ENCODE results near the gene KRIT1.

KRIT1 gene

DNA sequence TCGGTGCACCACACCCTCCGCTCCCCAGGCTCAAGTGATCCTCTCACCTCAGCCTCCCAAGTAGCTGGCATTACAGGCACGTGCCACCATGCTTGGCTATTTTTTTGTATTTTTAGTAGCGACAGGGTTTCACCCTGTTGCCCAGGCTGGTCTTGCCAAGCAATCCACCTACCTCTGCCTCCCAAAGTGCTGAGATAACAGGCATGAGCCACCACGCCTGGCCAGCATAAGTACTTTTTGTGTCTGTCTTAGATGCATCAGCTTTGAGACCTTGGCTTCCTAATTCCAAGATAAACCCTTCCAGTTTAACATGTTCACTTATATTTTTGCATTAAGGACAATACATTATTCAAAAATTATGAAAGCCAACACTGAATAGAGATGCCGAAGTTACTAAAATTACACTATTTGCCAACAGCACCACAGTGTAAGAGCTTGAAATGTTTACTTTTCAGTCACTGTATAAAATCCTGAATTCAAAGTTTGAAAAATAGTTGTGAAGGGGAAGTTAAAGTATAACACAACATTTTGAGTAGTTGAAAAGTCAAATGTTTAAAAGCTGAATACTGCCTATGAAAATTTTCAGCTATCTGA, 36.6 kb upstream of the KRIT1 start:
- TF ChIP-seq, protein P1, sequence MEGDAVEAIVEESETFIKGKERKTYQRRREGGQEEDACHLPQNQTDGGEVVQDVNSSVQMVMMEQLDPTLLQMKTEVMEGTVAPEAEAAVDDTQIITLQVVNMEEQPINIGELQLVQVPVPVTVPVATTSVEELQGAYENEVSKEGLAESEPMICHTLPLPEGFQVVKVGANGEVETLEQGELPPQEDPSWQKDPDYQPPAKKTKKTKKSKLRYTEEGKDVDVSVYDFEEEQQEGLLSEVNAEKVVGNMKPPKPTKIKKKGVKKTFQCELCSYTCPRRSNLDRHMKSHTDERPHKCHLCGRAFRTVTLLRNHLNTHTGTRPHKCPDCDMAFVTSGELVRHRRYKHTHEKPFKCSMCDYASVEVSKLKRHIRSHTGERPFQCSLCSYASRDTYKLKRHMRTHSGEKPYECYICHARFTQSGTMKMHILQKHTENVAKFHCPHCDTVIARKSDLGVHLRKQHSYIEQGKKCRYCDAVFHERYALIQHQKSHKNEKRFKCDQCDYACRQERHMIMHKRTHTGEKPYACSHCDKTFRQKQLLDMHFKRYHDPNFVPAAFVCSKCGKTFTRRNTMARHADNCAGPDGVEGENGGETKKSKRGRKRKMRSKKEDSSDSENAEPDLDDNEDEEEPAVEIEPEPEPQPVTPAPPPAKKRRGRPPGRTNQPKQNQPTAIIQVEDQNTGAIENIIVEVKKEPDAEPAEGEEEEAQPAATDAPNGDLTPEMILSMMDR (IDR thresholded peaks at IDR 0.05; ENCODE audit: extremely low read depth, missing control alignments) = no peak
- DNase-seq (ENCODE audit: low spot score) = no peak

DNA sequence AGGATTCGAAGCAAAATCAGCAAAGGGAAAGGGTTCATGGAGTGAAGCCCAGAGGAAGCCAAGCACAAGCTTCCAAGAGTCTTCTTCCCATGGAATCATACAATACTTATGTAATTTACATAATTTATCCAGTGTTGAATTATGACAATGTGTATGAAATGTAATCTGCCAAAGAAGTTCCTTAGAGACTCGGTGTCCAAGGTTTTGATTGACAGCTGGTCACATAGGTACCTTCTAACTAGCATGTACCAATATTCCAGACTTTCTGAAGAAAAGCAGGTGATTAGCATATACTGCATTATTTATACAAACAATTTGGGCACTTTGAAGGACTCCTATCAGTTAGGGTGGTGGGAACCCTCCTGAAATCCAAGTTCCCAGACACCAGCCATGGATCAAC, 35.3 kb upstream of the KRIT1 start:
- TF ChIP-seq, protein P1 (IDR thresholded peaks at IDR 0.05; ENCODE audit: extremely low read depth, missing control alignments) = no peak
- DNase-seq (ENCODE audit: low spot score) = no peak

DNA sequence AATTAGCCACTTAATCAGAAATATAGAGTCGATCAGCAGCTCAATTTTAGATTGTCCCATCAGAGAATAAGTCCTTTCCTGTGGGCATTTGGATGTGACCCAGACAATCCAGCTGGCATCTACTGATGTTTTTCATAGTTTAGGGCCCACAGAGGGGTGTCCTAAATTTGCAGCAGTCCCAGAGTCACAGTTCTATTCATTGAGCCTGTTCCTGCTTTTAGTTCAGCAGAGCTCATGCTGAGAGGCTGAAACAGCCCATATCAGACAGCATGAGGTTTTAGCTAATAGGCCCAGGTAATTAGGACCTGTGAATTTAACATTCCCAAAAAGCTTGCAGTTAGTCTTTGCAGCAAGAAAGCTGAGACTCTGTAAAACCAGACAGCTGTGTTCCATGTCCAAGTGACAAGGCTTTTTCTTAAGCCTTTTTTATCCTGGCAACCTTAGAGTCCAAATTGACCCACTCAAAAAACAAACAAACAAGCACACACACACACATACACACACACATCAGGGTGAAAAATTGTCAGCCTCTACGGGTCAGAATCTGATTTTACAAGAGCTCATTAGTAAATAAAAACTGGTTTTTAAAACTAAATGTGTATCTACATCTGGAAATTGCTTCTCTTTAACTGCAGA, 33.8 kb upstream of the KRIT1 start:
- no peak for DNase-seq (ENCODE audit: low spot score)
- TF ChIP-seq, protein P1 (IDR thresholded peaks at IDR 0.05; ENCODE audit: extremely low read depth, missing control alignments) = no peak

DNA sequence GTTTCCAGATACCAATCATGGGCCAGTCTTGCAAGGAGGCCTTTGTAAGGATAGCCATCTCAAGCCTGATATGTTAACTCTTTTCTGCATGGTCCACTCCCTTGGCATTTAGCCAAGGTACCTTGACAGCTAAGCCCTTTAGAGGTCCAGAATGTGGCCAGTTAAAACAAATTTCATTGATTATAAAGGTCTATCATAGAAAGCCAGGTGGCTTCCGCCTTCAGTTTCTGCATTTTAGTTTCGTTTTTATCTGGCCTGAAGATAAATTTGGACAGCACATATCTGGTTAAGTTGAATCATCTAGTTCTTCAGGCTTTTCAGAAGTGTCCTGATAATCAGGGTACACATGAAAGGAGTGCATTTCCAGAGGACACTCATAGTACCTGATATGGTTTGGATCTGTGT, 30.7 kb upstream of the KRIT1 start:
- TF ChIP-seq, protein P1 (IDR thresholded peaks at IDR 0.05; ENCODE audit: extremely low read depth, missing control alignments) = no peak

DNA sequence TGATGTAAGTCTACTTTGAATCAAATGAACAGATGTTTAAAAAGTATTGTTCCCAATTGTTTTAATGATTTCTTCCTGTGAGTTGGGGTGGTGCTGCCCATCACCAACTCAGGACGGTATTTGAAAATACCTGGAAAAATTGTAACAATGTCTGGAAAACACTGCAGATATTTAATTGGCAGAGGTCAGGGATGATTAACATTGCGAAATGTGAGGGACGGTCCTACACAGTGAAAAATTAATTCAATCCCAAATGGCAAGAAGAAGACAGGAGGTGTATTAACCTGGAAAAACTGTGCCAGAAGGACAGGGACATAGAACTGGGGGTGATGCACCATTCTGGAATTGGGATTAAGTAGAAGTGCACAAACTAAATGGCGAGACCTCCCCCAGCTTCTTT, 29.6 kb upstream of the KRIT1 start:
- TF ChIP-seq, protein P1 (IDR thresholded peaks at IDR 0.05; ENCODE audit: extremely low read depth, missing control alignments) = no peak
- no peak for DNase-seq (ENCODE audit: low spot score)

More for the DNA sequence above, 30.7 kb upstream of the KRIT1 start:
- peak; percentile 25 for DNase-seq (ENCODE audit: low spot score)

DNA sequence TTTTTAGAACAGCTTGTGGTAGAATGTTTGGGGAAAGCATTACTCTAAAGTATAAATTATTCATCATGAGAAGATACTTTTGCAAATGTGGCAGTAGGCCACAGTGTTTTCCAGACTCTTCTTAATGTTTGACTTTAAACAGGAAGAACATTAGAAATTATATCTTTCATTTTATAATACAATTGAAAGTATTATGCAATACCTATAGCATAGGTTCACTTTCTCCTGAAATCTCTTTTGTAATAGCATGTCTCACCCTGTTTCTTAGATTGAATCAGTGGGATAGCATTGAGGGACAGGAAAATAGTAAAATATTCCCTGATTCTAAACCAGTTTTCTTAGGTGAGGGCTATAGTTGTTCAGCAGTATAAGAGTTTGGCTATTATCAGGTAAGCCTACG, 23.2 kb upstream of the KRIT1 start:
- no peak for DNase-seq (ENCODE audit: low spot score)
- TF ChIP-seq, protein P1 (IDR thresholded peaks at IDR 0.05; ENCODE audit: extremely low read depth, missing control alignments) = no peak

DNA sequence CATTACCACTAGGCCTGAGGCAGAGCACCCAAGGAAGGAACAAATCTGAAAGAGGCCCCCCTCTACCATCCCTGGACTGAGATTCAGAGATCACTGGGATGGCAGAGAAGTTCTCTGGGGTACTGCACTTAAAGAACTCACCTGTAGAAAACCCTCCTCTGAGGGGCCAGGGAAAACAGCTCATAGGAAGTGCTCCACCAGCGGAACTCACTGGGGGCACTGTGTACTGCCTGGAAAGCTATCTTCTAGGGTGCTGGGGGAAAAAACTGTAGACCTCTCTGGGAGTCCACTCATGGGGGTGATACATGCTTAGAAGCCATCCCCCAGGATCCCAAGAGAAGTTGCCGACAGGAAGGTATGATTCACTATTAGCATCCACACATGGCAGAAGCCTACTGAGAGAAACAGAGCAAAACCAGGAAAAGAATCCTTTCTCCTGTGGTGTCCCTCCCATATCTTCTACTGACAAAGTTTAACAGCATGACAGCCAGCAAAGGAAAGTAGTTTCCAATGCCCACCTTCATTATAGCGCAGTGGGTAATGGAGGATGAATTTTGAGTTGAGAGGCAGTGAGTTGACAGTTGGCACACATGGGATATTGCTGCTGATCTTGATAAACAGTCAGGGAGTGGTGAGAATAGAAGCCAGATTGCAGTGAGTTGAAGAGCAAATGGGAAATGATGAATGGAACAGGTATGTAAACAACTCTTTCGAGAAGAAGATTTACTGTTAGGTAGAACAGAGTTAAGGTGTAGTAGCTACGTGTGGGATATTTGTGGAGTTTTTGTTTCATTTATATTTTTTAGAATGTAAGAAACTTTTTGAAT, 20.9 kb upstream of the KRIT1 start:
- no peak for DNase-seq (ENCODE audit: low spot score)
- TF ChIP-seq, protein P1 (IDR thresholded peaks at IDR 0.05; ENCODE audit: extremely low read depth, missing control alignments) = no peak
